DND-41 (cell line): ENCODE results near the gene SDHA.

Experiments
- ATAC-seq: fragments of 200-7000 bp; cut with Tn5 transposase; 3 replicates; pipeline ENCODE4 v1.9.1; 2021; ENCODE audit warnings: low read depth; ENCODE audit not compliant: insufficient read depth
- DNase-seq: peaks from one replicate; pipeline ENCODE4 v3.0.0-alpha.2; 2020
- H2AFZ ChIP-seq: 2 replicates; pipeline ENCODE4 v1.6.0; 2012; ENCODE audit warnings: low read depth, low read length
- H3K27ac ChIP-seq: 2 replicates; pipeline ENCODE4 v1.5.1; 2012; ENCODE audit warnings: low read length, inconsistent platforms
- H3K27me3 ChIP-seq: fragments of 200-600 bp; sonication (generic); 2 replicates; pipeline ENCODE4 v1.6.0; 2012; ENCODE audit warnings: low read length, mild to moderate bottlenecking, inconsistent platforms; ENCODE audit not compliant: insufficient read depth, poor library complexity
- H3K36me3 ChIP-seq: 2 replicates; pipeline ENCODE4 v1.5.1; 2012; ENCODE audit warnings: low read length, inconsistent platforms; ENCODE audit not compliant: insufficient read depth
- H3K4me1 ChIP-seq: 2 replicates; pipeline ENCODE4 v1.5.1; 2012; ENCODE audit warnings: mild to moderate bottlenecking, low read length; ENCODE audit not compliant: insufficient read depth
- H3K4me2 ChIP-seq: 2 replicates; pipeline ENCODE4 v1.6.0; 2012; ENCODE audit warnings: mild to moderate bottlenecking, moderate library complexity, low read length, inconsistent platforms; ENCODE audit not compliant: insufficient read depth
- H3K4me3 ChIP-seq, 2 experiments: fragments of 200-600 bp in 1 of 2; shearing (Covaris generic) in 1 of 2; 2 replicates each; pipeline ENCODE4 v1.5.1; 2012 to 2016; ENCODE audit warnings: inconsistent platforms in 2 of 2, low read length in 2 of 2, mild to moderate bottlenecking in 2 of 2, low read depth in 1 of 2, moderate library complexity in 1 of 2
- H3K79me2 ChIP-seq: 2 replicates; pipeline ENCODE4 v1.6.0; 2012; ENCODE audit warnings: low read length, inconsistent platforms; ENCODE audit not compliant: insufficient read depth
- H3K9ac ChIP-seq: 2 replicates; pipeline ENCODE4 v1.6.0; 2012; ENCODE audit warnings: low read depth, mild to moderate bottlenecking, inconsistent platforms, low read length, moderate library complexity
- H3K9me3 ChIP-seq: 2 replicates; pipeline ENCODE4 v1.5.1; 2012; ENCODE audit warnings: low read length, moderate library complexity, mild to moderate bottlenecking, inconsistent platforms; ENCODE audit not compliant: insufficient read depth, severe bottlenecking
- H4K20me1 ChIP-seq: 2 replicates; pipeline ENCODE4 v1.6.0; 2012; ENCODE audit warnings: low read length; ENCODE audit not compliant: insufficient read depth
- EZH2 ChIP-seq: IDR thresholded peaks from 3 replicates; pipeline ENCODE4 v1.6.1; 2012; ENCODE audit warnings: borderline replicate concordance, low read depth, mild to moderate bottlenecking, moderate library complexity, low read length, inconsistent platforms; ENCODE audit not compliant: severe bottlenecking
- TF ChIP-seq, protein P1 (sequence below): IDR thresholded peaks from 2 replicates; pipeline ENCODE4 v1.5.1; 2012; ENCODE audit warnings: borderline replicate concordance, low read length, moderate library complexity, mild to moderate bottlenecking; ENCODE audit not compliant: poor library complexity, severe bottlenecking; ENCODE audit errors: extremely low read depth

SDHA gene

DNA sequence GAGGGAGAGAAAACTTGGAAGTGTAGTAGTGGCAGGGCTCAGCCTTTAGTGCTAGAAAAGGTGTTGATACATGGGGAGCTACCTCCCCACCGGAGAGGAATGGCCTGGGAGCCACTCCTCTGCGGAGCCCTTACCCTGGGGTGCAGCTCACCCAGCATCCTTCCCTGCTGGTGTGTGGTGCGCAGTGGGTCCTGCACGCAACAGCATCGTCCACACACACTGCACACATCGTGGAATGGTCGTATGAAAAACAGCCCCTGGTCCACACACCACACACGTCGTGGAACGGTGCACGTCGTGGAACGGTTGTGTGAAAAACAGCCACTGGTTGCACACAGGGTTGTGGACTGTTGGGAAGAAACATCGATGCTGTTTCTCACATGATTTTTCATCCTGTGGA is 87.3 kb downstream of the SDHA start:
- H3K27me3 ChIP-seq, result no peaks in the 10 kb centered on the region
- DNase-seq (no peak), ATAC-seq (no peak)
- no peak overlapping the region for H3K4me3 ChIP-seq
- no peak overlapping the region for H3K4me2 ChIP-seq
- no peak overlapping the region for H2AFZ ChIP-seq
- peaks cover 70% of the 10 kb centered on the region for H4K20me1 ChIP-seq
- no peaks in the 10 kb centered on the region for H3K9me3 ChIP-seq
- peaks cover 71% of the 10 kb centered on the region for H3K79me2 ChIP-seq
- H3K9ac ChIP-seq, result no peak overlapping the region
- H3K27ac ChIP-seq, result no peak overlapping the region; the same call in 1 of the 2 replicates
- no peaks in the 10 kb centered on the region for H3K4me1 ChIP-seq
- TF ChIP-seq, protein P1, sequence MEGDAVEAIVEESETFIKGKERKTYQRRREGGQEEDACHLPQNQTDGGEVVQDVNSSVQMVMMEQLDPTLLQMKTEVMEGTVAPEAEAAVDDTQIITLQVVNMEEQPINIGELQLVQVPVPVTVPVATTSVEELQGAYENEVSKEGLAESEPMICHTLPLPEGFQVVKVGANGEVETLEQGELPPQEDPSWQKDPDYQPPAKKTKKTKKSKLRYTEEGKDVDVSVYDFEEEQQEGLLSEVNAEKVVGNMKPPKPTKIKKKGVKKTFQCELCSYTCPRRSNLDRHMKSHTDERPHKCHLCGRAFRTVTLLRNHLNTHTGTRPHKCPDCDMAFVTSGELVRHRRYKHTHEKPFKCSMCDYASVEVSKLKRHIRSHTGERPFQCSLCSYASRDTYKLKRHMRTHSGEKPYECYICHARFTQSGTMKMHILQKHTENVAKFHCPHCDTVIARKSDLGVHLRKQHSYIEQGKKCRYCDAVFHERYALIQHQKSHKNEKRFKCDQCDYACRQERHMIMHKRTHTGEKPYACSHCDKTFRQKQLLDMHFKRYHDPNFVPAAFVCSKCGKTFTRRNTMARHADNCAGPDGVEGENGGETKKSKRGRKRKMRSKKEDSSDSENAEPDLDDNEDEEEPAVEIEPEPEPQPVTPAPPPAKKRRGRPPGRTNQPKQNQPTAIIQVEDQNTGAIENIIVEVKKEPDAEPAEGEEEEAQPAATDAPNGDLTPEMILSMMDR, result no peak
- TF ChIP-seq EZH2, result no peak
- H3K36me3 ChIP-seq, result peaks cover 53% of the 10 kb centered on the region

DNA sequence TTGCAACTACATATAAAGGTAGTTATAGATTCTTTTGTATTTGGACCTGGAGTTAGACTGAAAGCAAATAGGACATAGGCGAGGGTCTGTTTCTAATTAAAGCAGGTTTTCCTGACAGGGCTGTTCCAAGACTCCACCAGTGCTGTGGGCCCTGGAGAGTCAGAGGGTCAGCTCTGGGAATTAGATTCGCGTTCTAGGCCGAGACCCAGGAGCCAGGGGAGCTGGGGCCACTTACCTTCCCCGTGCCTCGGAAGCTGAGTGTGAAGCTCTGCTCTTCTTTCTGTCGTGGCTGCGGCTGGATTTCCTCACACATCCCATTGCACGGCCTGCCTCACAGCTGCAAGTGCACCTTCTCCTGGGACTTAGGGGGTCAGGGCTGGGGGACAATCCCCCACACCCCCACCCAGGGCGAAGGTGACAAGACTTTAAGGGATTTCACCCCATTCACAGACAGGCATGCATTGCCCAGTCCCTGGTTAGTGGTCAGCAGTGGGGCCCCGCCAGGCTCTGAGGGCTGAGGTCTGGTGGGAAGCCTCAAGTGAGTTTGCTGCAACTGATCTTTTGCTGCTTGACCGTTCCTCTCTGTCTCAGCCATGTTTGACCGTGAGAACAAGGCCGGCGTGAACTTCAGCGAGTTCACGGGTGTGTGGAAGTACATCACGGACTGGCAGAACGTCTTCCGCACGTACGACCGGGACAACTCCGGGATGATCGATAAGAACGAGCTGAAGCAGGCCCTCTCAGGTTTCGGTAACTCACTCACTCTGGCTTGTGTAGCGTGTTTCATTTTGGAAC is 88.1 kb downstream of the SDHA start:
- H2AFZ ChIP-seq, result no peak overlapping the region
- no peak overlapping the region for H3K4me2 ChIP-seq
- H4K20me1 ChIP-seq, result peaks cover 71% of the 10 kb centered on the region
- H3K9ac ChIP-seq, result no peak overlapping the region
- TF ChIP-seq, protein P1, result no peak
- TF ChIP-seq EZH2, result no peak
- H3K4me3 ChIP-seq, result no peak overlapping the region
- DNase-seq (no peak), ATAC-seq (no peak)
- peaks cover 70% of the 10 kb centered on the region for H3K79me2 ChIP-seq
- no peak overlapping the region for H3K27ac ChIP-seq
- no peaks in the 10 kb centered on the region for H3K4me1 ChIP-seq
- H3K36me3 ChIP-seq, result peaks cover 60% of the 10 kb centered on the region
- H3K9me3 ChIP-seq, result no peaks in the 10 kb centered on the region
- H3K27me3 ChIP-seq, result no peaks in the 10 kb centered on the region
